Measurements from ENCODE around the gene LRRC63. TPM values are rescaled to one million over a fixed set of nuclear protein-coding genes. Genes with fewer than 3 reads are reported as not detected.

LRRC63 gene
- total and polyA plus RNA-seq, 4 donors = 0.13 to 1.1 (median 0.50) TPM

DNA sequence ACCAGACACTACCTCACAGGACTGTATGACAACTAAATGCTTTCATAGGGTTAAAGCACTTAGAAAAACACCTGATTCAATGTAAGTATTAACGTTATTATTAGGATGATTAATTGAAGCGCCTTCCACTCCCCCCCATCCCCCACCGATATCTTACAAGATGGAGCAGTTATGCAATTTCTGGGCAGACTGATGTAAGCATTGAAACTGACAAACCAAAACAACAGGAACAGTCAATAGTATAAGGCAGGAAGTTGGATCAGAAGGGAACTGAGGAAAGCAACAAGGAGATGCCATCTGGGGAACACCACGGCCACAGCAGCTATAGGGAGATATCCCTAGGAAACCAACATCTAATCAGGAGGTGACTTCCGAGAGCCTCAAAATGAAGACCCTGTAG, 33.6 kb upstream of the LRRC63 start:
- H3K4me1 ChIP-seq (ENCODE audit: control insufficient read depth in 5 of 5, insufficient read depth in 5 of 5, low read length in 5 of 5) = no peaks in the 10 kb centered on the region
- no peak overlapping the region for H3K9ac ChIP-seq (ENCODE audit: insufficient read depth in 1 of 2, low read length in 2 of 2)
- TF ChIP-seq, protein P1, sequence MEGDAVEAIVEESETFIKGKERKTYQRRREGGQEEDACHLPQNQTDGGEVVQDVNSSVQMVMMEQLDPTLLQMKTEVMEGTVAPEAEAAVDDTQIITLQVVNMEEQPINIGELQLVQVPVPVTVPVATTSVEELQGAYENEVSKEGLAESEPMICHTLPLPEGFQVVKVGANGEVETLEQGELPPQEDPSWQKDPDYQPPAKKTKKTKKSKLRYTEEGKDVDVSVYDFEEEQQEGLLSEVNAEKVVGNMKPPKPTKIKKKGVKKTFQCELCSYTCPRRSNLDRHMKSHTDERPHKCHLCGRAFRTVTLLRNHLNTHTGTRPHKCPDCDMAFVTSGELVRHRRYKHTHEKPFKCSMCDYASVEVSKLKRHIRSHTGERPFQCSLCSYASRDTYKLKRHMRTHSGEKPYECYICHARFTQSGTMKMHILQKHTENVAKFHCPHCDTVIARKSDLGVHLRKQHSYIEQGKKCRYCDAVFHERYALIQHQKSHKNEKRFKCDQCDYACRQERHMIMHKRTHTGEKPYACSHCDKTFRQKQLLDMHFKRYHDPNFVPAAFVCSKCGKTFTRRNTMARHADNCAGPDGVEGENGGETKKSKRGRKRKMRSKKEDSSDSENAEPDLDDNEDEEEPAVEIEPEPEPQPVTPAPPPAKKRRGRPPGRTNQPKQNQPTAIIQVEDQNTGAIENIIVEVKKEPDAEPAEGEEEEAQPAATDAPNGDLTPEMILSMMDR (IDR thresholded peaks at IDR 0.05; ENCODE audit: control extremely low read depth, extremely low read depth) = no peak
- H3K4me3 ChIP-seq = no peak overlapping the region
- no peaks in the 10 kb centered on the region for H3K9me3 ChIP-seq (ENCODE audit: control insufficient read depth in 4 of 4, insufficient read depth in 3 of 4, low read length in 3 of 4)
- 27 to 46% methylated on average over 5 of the region's 5 CpGs for WGBS, 2 donors
- H3K36me3 ChIP-seq (ENCODE audit: control insufficient read depth in 4 of 4, insufficient read depth in 4 of 4, low read length in 4 of 4) = no peaks in the 10 kb centered on the region
- DNase-seq (no peak), ATAC-seq (ENCODE audit: insufficient read depth, low FRiP score) (no peak)
- no peak overlapping the region for H3K27ac ChIP-seq (ENCODE audit: low read depth in 1 of 2, low read length in 1 of 2)
- H3K27me3 ChIP-seq (ENCODE audit: control insufficient read depth in 3 of 3, insufficient read depth in 3 of 3, low read length in 2 of 3) = no peaks in the 10 kb centered on the region

- Histone ChIP-seq H3K27ac (ENCODE audit: low read depth in 1 of 2, low read length in 1 of 2) (no peak overlapping the region), H3K4me1 (ENCODE audit: control insufficient read depth in 5 of 5, insufficient read depth in 5 of 5, low read length in 5 of 5) (no peaks in the 10 kb centered on the region), H3K9ac (ENCODE audit: insufficient read depth in 1 of 2, low read length in 2 of 2) (no peak overlapping the region), H3K27me3 (ENCODE audit: control insufficient read depth in 3 of 3, insufficient read depth in 3 of 3, low read length in 2 of 3) (no peaks in the 10 kb centered on the region), H3K36me3 (ENCODE audit: control insufficient read depth in 4 of 4, insufficient read depth in 4 of 4, low read length in 4 of 4) (no peaks in the 10 kb centered on the region), H3K9me3 (ENCODE audit: control insufficient read depth in 4 of 4, insufficient read depth in 3 of 4, low read length in 3 of 4) (no peaks in the 10 kb centered on the region), H3K4me3 (no peak overlapping the region)
- TF ChIP-seq, protein P1 (IDR thresholded peaks at IDR 0.05; ENCODE audit: control extremely low read depth, extremely low read depth) = no peak
- DNase-seq (no peak), ATAC-seq (ENCODE audit: insufficient read depth, low FRiP score) (no peak)
These were observed 32.9 kb upstream of the LRRC63 start for GRCh38 chr13:46178821-46179220.

DNA sequence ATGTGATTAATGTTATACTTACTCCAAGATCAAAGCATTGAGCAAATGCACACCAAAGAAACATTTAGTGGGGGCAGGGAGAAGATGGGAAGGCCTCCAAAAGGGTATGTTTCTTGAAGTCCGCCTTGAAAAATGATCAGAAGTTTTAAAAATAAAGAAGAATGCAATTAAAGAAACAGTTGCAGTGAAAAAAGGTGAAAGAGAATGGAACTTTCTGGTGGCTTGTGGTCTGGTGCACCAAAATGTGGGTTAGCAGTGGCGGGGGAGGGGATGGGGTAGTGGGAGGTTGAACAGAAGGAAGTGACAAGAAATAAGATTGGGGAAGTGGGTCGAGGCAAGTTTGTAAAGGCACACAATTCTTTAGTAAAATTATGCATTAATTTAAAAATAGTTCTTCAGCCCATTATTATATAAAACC, 32.2 kb upstream of the LRRC63 start:
- Histone ChIP-seq H3K9ac (ENCODE audit: insufficient read depth in 1 of 2, low read length in 2 of 2) (no peak overlapping the region), H3K27me3 (ENCODE audit: control insufficient read depth in 3 of 3, insufficient read depth in 3 of 3, low read length in 2 of 3) (no peaks in the 10 kb centered on the region), H3K4me1 (ENCODE audit: control insufficient read depth in 5 of 5, insufficient read depth in 5 of 5, low read length in 5 of 5) (no peaks in the 10 kb centered on the region)

More for the DNA sequence above, 32.2 kb upstream of the LRRC63 start:
- H3K36me3 ChIP-seq (ENCODE audit: control insufficient read depth in 4 of 4, insufficient read depth in 4 of 4, low read length in 4 of 4) = no peaks in the 10 kb centered on the region
- ATAC-seq (ENCODE audit: insufficient read depth, low FRiP score) (no peak), DNase-seq (no peak)
- H3K4me3 ChIP-seq = no peak overlapping the region
- H3K27ac ChIP-seq (ENCODE audit: low read depth in 1 of 2, low read length in 1 of 2) = no peak overlapping the region
- no peaks in the 10 kb centered on the region for H3K9me3 ChIP-seq (ENCODE audit: control insufficient read depth in 4 of 4, insufficient read depth in 3 of 4, low read length in 3 of 4)
- TF ChIP-seq, protein P1 (IDR thresholded peaks at IDR 0.05; ENCODE audit: control extremely low read depth, extremely low read depth) = no peak
- WGBS, 2 donors = 16 to 39% methylated on average over 3 of the region's 3 CpGs

Data from lung (tissue), 12 donors.